Measurements from ENCODE around the gene PMEPA1. TPM values are rescaled to one million over a fixed set of nuclear protein-coding genes. Genes with fewer than 3 reads are reported as not detected.
A peak's percentile ranks its signal among the peaks of the same experiment; 100 is the strongest.

The PMEPA1 gene
- total and polyA plus RNA-seq, 2 donors (not counting 1 experiment from before 2014, with no cell fraction given): 9.9 to 37.4 TPM

DNA sequence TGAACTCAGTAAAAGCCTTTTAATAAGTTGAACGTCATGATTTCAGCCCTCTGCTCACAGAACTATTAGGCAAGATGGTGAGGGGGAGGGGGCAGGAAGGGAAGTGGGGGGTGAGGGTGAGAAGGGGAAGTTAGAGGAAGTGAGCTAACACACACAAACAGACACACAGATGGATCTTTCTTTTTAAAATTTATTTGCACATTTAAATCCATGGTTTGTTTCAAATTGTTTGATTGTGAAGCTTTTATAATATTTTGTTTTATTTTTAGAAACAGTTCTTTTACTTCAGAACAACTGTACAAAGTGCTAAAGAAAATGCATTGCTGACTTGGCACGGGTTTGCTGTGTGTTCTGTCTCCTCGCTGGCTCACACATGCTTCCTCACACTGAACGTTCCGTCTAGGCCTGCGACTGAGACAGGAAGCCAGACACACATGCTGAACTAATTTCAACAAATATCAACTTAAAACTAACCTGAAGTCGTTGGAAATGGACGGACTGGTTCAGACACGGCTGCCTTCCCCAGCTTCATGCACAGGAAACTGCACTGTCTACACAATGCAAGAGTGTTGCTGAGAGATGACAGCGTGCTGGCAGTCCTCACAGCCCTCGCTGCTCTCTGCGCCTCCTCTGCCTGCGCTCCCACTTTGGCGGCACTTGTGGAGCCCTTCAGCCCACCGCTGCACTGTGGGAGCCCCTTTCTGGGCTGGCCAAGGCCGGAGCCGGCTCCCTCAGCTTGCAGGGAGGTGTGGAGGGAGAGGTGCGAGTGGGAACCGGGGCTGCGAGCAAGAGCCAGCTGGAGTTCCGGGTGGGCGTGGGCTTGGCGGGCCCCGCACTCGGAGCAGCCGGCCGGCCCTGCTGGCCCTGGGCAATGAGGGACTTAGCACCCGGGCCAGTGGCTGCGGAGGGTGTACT is 81.5 kb downstream of the PMEPA1 start:
- ChIA-PET CTCF (interaction anchor here (0.5 to 6.5 kb wide), 12 partner anchors 7 to 459 kb away, joined by 3 to 61 read pairs (median 4); partner anchors contain the start of gene ZBP1), POLR2A (interaction anchor here (0.7 to 2.2 kb wide), 6 partner anchors 9 to 209 kb away, joined by 4 to 28 read pairs (median 10); partner anchors contain the start of gene ZBP1)
- Mint-ChIP-seq H3K9me3 (ENCODE audit: insufficient read depth) (peaks cover 6% of the 10 kb centered on the region), H3K27ac (peak overlapping the region; percentile 93), H3K4me1 (peaks cover 41% of the 10 kb centered on the region), H3K4me3 (peak overlapping the region; percentile 84), H3K27me3 (peaks cover 12% of the 10 kb centered on the region)
- intact Hi-C loops (cut with micrococcal nuclease): loop anchor here (1.0 to 10.0 kb wide), 4 partner anchors 8 to 681 kb away; partner anchors contain the start of genes RAB22A and ZBP1
- peaks cover 28% of the 10 kb centered on the region for H3K79me2 ChIP-seq (ENCODE audit: control insufficient read depth, insufficient read depth, low read length)
- DNase-seq (peak; percentile 82), ATAC-seq (ENCODE audit: low read depth) (peak; percentile 78)
- H3K27ac ChIP-seq (ENCODE audit: low read length in 2 of 2): peak overlapping the region; percentile 78 to 81
- peaks cover 0 to 17% (median 10%) of the 10 kb centered on the region in 3 donors for H3K9me3 ChIP-seq (ENCODE audit: control extremely low read depth in 1 of 3, control insufficient read depth in 2 of 3, insufficient read depth in 1 of 3, low read length in 2 of 3)
- H3K27me3 ChIP-seq (replicated peaks in 1 of 4; ENCODE audit: control extremely low read depth in 1 of 4, control insufficient read depth in 3 of 4, insufficient read depth in 4 of 4, low read length in 3 of 4): peaks cover 0 to 6% (median 2%) of the 10 kb centered on the region in 4 experiments
- no peaks in the 10 kb centered on the region for H4K20me1 ChIP-seq (ENCODE audit: control insufficient read depth, insufficient read depth, low read length, poor library complexity, severe bottlenecking)
- peak overlapping the region; percentile 50 for H3K9ac ChIP-seq (ENCODE audit: low read length)
- peak overlapping the region; percentile 48 for H2AFZ ChIP-seq (ENCODE audit: insufficient read depth, low read depth, low read length, poor library complexity, severe bottlenecking)
- H3K4me2 ChIP-seq (replicated peaks; ENCODE audit: low read depth, low read length, poor library complexity, severe bottlenecking): peak overlapping the region; percentile 60
- peak overlapping the region; percentile 18 to 59 (median 39) for H3K4me3 ChIP-seq (ENCODE audit: control extremely low read depth in 1 of 5, extremely low read depth in 1 of 5, insufficient read depth in 1 of 5, low read depth in 2 of 5, low read length in 4 of 5)
- H3K36me3 ChIP-seq (replicated peaks in 1 of 2; ENCODE audit: control extremely low read depth in 1 of 2, control insufficient read depth in 1 of 2, extremely low read depth in 1 of 2, insufficient read depth in 2 of 2, low read length in 1 of 2): peaks cover 0 to 3% of the 10 kb centered on the region in 2 experiments
- 39% methylated on average over 17 of the region's 29 CpGs for WGBS (ENCODE audit: insufficient coverage)
- no peak for TF ChIP-seq EZH2 (IDR thresholded peaks at IDR 0.05; ENCODE audit: borderline replicate concordance, insufficient read depth, low read depth, low read length, poor library complexity, severe bottlenecking)
- H3K4me1 ChIP-seq (ENCODE audit: control insufficient read depth in 2 of 2, insufficient read depth in 2 of 2, low read length in 2 of 2): peaks cover 31 to 38% of the 10 kb centered on the region in 2 donors

GRCh38 chr20:57627339-57627738 is 82.5 kb downstream of the PMEPA1 start:
- H3K36me3 ChIP-seq (replicated peaks in 1 of 2; ENCODE audit: control extremely low read depth in 1 of 2, control insufficient read depth in 1 of 2, extremely low read depth in 1 of 2, insufficient read depth in 2 of 2, low read length in 1 of 2): peaks cover 0 to 3% of the 10 kb centered on the region in 2 experiments
- peak overlapping the region; percentile 50 for H3K9ac ChIP-seq (ENCODE audit: low read length)
- peak overlapping the region; percentile 84 for H3K4me3 Mint-ChIP-seq
- H3K79me2 ChIP-seq (ENCODE audit: control insufficient read depth, insufficient read depth, low read length): peaks cover 30% of the 10 kb centered on the region
- CTCF ChIA-PET: interaction anchor here (0.6 to 6.5 kb wide), 7 partner anchors 6 to 237 kb away, joined by 3 to 61 read pairs (median 4); partner anchors contain the start of gene ZBP1
- peak overlapping the region in 4 of 5 experiments; percentile 16 to 59 (median 40) for H3K4me3 ChIP-seq (ENCODE audit: control extremely low read depth in 1 of 5, extremely low read depth in 1 of 5, insufficient read depth in 1 of 5, low read depth in 2 of 5, low read length in 4 of 5)
- peaks cover 0 to 6% (median 0%) of the 10 kb centered on the region in 4 experiments for H3K27me3 ChIP-seq (replicated peaks in 1 of 4; ENCODE audit: control extremely low read depth in 1 of 4, control insufficient read depth in 3 of 4, insufficient read depth in 4 of 4, low read length in 3 of 4)
- WGBS (ENCODE audit: insufficient coverage): 100% methylated on average over 2 of the region's 2 CpGs
- no peak for TF ChIP-seq EZH2 (IDR thresholded peaks at IDR 0.05; ENCODE audit: borderline replicate concordance, insufficient read depth, low read depth, low read length, poor library complexity, severe bottlenecking)
- no peak for TF ChIP-seq CTCF (IDR thresholded peaks at IDR 0.05)
- H3K4me2 ChIP-seq (replicated peaks; ENCODE audit: low read depth, low read length, poor library complexity, severe bottlenecking): peak overlapping the region; percentile 60
- H2AFZ ChIP-seq (ENCODE audit: insufficient read depth, low read depth, low read length, poor library complexity, severe bottlenecking): peak overlapping the region; percentile 48
- peaks cover 36 to 43% of the 10 kb centered on the region in 2 donors for H3K4me1 ChIP-seq (ENCODE audit: control insufficient read depth in 2 of 2, insufficient read depth in 2 of 2, low read length in 2 of 2)
- H3K27ac ChIP-seq (ENCODE audit: low read length in 2 of 2): peak overlapping the region; percentile 69 to 81
- H3K9me3 Mint-ChIP-seq (ENCODE audit: insufficient read depth): peaks cover 6% of the 10 kb centered on the region
- intact Hi-C loops (cut with micrococcal nuclease): loop anchor here (10.0 kb wide), 1 partner anchor 133 kb away; no protein-coding TSS in a partner anchor
- DNase-seq: no peak
- POLR2A ChIA-PET: interaction anchor here (0.7 to 2.1 kb wide), 4 partner anchors 8 to 208 kb away, joined by 4 to 10 read pairs (median 8); partner anchors contain the start of gene ZBP1
- H4K20me1 ChIP-seq (ENCODE audit: control insufficient read depth, insufficient read depth, low read length, poor library complexity, severe bottlenecking): no peaks in the 10 kb centered on the region
- peaks cover 6% of the 10 kb centered on the region for H3K27me3 Mint-ChIP-seq
- peak overlapping the region; percentile 93 for H3K27ac Mint-ChIP-seq
- H3K4me1 Mint-ChIP-seq: peaks cover 47% of the 10 kb centered on the region
- ATAC-seq (ENCODE audit: low read depth): no peak
- H3K9me3 ChIP-seq (ENCODE audit: control extremely low read depth in 1 of 3, control insufficient read depth in 2 of 3, insufficient read depth in 1 of 3, low read length in 2 of 3): peaks cover 0 to 17% (median 10%) of the 10 kb centered on the region in 3 donors
